Dedifferentiated amniotic fluid mesenchymal stem cell (primary cell): Measurements from ENCODE around the gene CLEC1B.
"Not testable (repeated sequence)": the region's sequence is repeated elsewhere in the genome, so short reads cannot be mapped to it uniquely, and the experiment has no call there.

ENCODE experiments used
- DNase-seq: peaks from one replicate; pipeline ENCODE4 v3.0.0-alpha.2; 2016; ENCODE audit errors: extremely low spot score

The CLEC1B gene

GRCh38 chr12:9999016-9999415 lies at the start of gene CLEC1B:
Gene CLEC1B, minus strand, starts transcription at chr12:9999121. Its CDS starts 21 bp downstream, at chr12:9999100.
- DNase-seq: no peak

- DNase-seq: no peak
Measured at GRCh38 chr12:10048526-10048925, 49.6 kb upstream of the CLEC1B start.

DNA sequence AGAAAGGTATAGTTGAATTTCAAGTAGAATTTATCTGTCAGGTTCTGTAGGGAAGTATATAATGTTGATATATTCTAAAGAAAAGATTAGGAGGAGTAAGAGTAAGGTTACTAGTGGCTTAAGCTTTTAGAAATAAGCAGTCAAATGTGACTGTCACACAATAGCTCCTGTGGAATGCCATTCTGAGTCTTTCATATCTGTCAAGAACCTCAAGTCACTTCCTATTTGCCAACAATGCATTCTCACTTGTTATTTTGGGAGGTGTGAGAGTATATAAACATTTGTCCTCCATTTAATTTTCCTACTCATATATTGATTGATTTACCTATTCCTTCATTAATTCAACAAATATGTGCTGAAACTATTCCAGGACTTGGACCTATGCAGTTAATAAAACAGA lies 43.2 kb upstream of the CLEC1B start:
- no peak for DNase-seq

- DNase-seq: peak; percentile 18
Measured at GRCh38 chr12:10033783-10034545, 35.0 kb upstream of the CLEC1B start.

GRCh38 chr12:10031771-10032175 lies 32.9 kb upstream of the CLEC1B start:
- no peak for DNase-seq

DNA sequence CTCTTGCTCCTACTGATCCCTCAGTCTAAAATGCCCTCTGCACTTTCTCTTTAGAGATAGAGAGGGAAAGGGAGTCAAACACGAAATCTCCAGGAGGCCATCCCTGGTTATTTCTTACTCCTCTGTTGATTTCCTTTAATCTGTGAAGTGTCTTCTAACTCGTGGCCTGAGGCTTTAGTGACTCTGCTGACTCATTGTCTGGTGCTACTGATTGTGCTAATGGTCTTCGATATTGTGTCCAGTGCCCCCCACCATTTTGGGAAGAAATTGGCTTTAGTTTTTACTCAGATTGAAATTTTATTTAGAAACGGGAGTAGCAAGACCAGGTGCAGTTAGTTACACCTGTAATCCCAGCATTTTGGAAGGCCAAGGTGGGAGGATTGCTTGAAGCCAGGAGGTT lies 32.4 kb upstream of the CLEC1B start:
- DNase-seq: no peak

- DNase-seq: no peak
Measured at GRCh38 chr12:10030446-10030845, 31.5 kb upstream of the CLEC1B start, which contains the start of gene CLEC9A. Gene CLEC9A, plus strand, starts transcription at chr12:10030682. Its CDS starts 22,006 bp downstream, at chr12:10052688.

DNA sequence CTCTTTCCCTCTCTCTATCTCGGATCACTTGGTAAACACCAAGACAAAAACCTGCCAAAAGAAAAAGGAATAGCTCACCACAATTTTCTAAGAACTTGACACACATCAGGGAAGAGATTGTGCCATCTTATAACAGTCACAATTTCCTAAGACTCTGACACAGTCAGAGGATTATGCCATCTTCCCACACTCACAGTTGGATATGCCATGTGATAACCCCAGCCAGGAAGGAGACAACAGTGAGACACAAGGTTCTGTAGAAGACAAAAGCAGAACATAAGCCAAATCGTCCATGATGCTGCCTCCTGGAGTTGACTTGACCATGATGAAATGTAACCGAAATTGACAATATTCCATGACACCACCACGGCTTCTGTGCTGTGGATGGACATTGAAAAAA lies 28.8 kb upstream of the CLEC1B start:
- DNase-seq: no peak

- DNase-seq: no peak
Measured at GRCh38 chr12:10027311-10027710, 28.4 kb upstream of the CLEC1B start.

DNA sequence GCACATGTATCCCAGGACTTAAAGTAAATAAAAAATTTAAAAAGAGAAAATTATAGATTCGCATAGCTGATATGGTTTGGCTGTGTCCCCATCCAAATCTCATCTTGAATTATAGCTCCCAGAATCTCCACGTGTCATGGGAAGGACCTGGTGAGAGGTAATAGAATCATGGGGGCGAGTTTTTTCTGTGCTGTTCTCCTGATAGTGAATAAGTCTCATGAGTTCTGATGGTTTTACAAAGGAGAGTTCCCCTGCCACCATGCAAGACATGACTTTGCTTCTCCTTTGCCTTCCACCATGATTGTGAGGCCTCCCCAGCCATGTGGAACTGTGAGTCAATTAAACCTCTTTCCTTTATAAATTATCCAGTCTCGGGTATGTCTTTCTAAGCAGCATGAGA lies 27.7 kb upstream of the CLEC1B start:
- not testable (repeated sequence) for DNase-seq

- DNase-seq: no peak
Measured at GRCh38 chr12:10025236-10025635, 26.3 kb upstream of the CLEC1B start.

GRCh38 chr12:10021342-10021741 lies 22.4 kb upstream of the CLEC1B start:
- DNase-seq: no peak

GRCh38 chr12:10018386-10018785 lies 19.5 kb upstream of the CLEC1B start:
- DNase-seq: no peak

DNA sequence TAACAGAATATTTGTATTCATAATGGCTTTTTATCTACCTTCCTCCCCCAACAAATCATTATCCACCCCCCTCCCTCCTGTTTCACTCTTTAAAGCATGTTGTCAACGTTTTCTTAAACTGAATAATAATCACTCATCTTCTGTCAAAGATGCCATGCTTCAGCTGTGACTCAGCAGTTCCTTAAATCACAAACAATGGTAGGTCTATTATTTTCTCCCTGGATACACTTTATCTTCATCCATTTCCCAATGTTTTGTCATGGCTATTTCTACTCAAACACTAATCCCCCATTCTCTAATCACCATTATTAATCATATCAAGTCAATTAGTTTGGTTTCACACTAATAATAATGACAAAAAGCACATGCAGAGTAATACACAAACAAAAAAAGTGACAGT lies 18.0 kb upstream of the CLEC1B start:
- DNase-seq: no peak

DNA sequence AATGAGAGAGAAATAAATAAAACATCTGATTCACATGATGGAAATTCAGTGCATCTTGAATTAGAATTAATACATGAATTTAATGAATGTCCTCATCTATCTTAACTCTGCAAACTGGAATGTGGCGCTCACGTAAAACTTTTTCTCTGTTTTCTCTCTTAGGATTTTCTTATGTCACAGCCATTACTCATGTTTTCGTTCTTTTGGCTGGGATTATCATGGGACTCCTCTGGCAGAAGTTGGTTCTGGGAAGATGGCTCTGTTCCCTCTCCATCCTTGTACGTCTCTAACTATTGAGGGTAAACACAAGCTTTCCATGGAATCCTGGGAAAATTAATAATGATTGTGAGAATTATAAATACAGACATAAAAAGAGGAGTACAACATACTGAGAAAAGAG lies 16.5 kb upstream of the CLEC1B start:
- DNase-seq: no peak

GRCh38 chr12:10012630-10013330 lies 13.9 kb upstream of the CLEC1B start:
- no peak for DNase-seq

GRCh38 chr12:10001171-10001776 lies 2.4 kb upstream of the CLEC1B start:
- DNase-seq: no peak

DNA sequence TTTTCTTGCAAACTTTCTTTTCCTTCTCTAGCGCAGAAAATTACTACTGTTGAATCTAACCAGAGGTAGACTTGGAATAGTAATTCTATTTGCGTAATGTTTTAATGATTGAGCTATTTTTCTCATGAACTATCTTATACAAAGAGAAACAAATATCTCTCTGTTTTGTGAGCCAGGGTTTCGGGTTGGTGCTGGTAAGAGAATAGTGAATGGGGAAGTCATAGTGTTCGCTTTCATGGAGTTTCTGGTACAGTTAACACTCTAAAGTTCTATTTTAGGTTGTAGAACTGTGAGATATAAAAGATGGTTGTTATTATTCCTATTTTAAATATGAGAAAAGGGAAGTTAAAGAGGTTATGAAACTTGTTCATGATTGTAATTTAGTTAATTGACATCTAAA lies 6.6 kb downstream of the CLEC1B start:
- no peak for DNase-seq

DNA sequence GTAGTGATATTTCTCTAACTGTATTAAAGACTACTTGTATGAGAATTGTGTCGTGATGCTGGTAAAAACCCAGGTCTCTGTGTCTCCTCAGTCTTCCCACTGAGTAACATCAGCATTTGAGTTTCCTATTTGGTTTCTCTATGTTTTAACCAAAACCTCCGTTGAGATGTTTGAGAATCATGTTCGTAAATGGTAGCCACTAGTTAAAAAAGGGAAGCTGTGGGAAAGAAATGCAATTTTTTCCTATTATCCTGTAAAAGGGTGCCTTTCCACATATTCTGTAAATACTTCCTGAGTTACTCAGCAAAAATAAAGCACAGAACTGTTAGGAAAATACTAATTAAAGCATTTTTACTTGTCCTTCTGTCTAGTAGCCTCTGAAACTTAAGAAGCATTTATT lies 7.0 kb downstream of the CLEC1B start:
- DNase-seq: no peak

DNA sequence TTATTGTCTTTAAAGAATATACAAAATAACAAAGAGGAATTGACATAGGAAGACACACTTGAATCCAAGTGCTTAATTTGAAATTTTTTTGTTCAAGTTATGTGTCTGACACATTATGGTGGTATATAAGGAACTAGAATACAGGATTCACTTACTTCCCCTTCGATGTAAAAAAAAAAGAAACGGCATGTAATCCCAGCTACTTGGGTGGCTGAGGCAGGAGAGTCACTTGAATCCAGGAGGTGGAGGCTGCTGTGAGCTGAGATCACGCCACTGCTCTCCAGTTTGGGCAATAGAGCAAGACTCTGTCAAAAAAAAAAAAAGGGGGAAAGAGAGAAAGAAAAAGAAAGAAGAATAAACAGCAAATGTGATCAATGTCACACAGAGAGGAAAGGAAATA lies 18.8 kb downstream of the CLEC1B start:
- DNase-seq: no peak

DNA sequence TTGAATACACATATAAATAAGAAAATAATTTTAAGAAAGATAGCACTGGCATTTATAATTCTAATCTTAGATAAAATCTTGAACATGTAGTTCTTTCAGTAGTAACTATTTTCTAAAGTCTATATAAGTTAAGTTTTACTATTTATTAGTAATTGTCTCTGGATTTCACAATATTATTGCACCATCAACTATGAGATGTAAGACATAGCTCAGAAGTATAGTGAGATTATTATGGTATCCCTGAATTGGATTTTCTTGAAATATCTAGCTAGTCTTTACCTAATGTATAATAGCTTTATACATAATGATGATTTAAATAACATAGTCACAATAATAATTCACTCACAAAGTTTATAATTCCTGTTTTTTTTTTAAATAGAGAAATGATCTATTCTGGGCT lies 21.0 kb downstream of the CLEC1B start:
- no peak for DNase-seq

GRCh38 chr12:9976626-9977025 lies 22.3 kb downstream of the CLEC1B start:
- DNase-seq: not testable (repeated sequence)

DNA sequence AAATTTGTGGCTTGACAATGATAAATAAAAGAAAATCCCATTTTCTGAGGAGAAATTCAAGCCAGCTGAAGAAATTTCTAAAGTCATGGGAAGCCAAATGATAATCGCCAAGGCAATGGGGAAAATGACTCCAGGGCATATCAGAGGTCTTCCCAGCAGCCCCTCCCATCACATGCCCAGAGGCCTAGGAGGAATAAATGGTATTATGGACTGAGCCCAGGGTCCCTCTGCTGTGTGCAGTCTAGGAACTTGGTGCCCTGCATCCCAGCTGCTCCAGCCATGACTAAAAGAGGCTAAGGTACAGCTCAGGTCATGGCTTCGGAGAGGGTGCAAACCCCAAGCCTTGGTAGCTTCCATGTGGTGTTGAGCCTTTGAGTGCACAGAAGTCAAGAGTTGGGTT lies 23.3 kb downstream of the CLEC1B start:
- DNase-seq: no peak
